ENCODE results near the gene TBC1D2. TPM values are rescaled to one million over a fixed set of nuclear protein-coding genes. Genes with fewer than 3 reads are reported as not detected.

Gene TBC1D2
- polyA plus RNA-seq, 10 donors, result 1.1 to 2.8 (median 2.0) TPM

- DNase-seq, result no peak
These were observed 15.0 kb downstream of the TBC1D2 start for GRCh38 chr9:98240475-98240874.

- no peak for DNase-seq
These were observed 18.5 kb downstream of the TBC1D2 start for GRCh38 chr9:98236901-98237487.

GRCh38 chr9:98235126-98235525 lies 20.3 kb downstream of the TBC1D2 start:
- no peak for DNase-seq

- no peak for DNase-seq
These were observed 21.1 kb downstream of the TBC1D2 start for GRCh38 chr9:98234245-98234825.

- no peak for DNase-seq
These were observed 22.5 kb downstream of the TBC1D2 start for GRCh38 chr9:98232926-98233325.

GRCh38 chr9:98231770-98232478 lies 23.5 kb downstream of the TBC1D2 start:
- no peak for DNase-seq

- no peak for DNase-seq
These were observed 24.7 kb downstream of the TBC1D2 start for GRCh38 chr9:98230789-98231188.

- DNase-seq, result no peak
These were observed 25.1 kb downstream of the TBC1D2 start for GRCh38 chr9:98230304-98230703.

GRCh38 chr9:98229620-98230019 lies 25.8 kb downstream of the TBC1D2 start:
- no peak for DNase-seq

- DNase-seq, result no peak
These were observed 26.4 kb downstream of the TBC1D2 start for GRCh38 chr9:98229090-98229395.

- DNase-seq, result no peak
These were observed 26.9 kb downstream of the TBC1D2 start for GRCh38 chr9:98228392-98229089.

GRCh38 chr9:98227883-98228282 lies 27.6 kb downstream of the TBC1D2 start:
- DNase-seq, result no peak

- DNase-seq, result peak in 2 of 3 donors; percentile 5 to 33
These were observed 28.5 kb downstream of the TBC1D2 start for GRCh38 chr9:98226957-98227356.

GRCh38 chr9:98226516-98226915 lies 28.9 kb downstream of the TBC1D2 start:
- no peak for DNase-seq

GRCh38 chr9:98225015-98225442 lies 30.4 kb downstream of the TBC1D2 start:
- DNase-seq, result no peak

GRCh38 chr9:98222885-98223691 lies 32.4 kb downstream of the TBC1D2 start:
- DNase-seq, result peak in 1 of 3 donors; percentile 98

- DNase-seq, result no peak
These were observed 34.5 kb downstream of the TBC1D2 start for GRCh38 chr9:98220911-98221310.

GRCh38 chr9:98219794-98220370 lies 35.6 kb downstream of the TBC1D2 start:
- DNase-seq, result no peak

GRCh38 chr9:98219364-98219716 lies 36.1 kb downstream of the TBC1D2 start:
- DNase-seq, result no peak

- no peak for DNase-seq
These were observed 36.7 kb downstream of the TBC1D2 start for GRCh38 chr9:98218562-98219363.

- DNase-seq, result no peak
These were observed 38.2 kb downstream of the TBC1D2 start for GRCh38 chr9:98217255-98217654.
